CD14-positive monocyte (primary cell): ENCODE measurements around the gene CEP68. TPM values are rescaled to one million over a fixed set of nuclear protein-coding genes. Genes with fewer than 3 reads are reported as not detected.
A peak's percentile ranks its signal among the peaks of the same experiment; 100 is the strongest.

Source experiments
- DNase-seq, 3 donors: peaks; one replicate each; pipeline ENCODE4 v3.0.0-alpha.2; 2011 to 2022
- H2AFZ ChIP-seq: 2 replicates; pipeline ENCODE4 v1.6.0; 2012; ENCODE audit warnings: mild to moderate bottlenecking, low read depth, low read length, inconsistent platforms; ENCODE audit not compliant: insufficient read depth, poor library complexity, severe bottlenecking
- H3K27ac ChIP-seq, 2 donors: 1 replicate in 1 of 2; 2 replicates in 1 of 2; pipeline ENCODE4 v1.5.1; 2012 to 2013; ENCODE audit warnings: low read length in 2 of 2, control low read depth in 1 of 2, inconsistent platforms in 1 of 2, low read depth in 1 of 2, mild to moderate bottlenecking in 1 of 2
- H3K27me3 ChIP-seq, 2 donors: one replicate each; pipeline versions ENCODE4 v1.6.0 to v1.6.1; 2011 to 2013; ENCODE audit warnings: low read length in 2 of 2; ENCODE audit not compliant: control insufficient read depth in 2 of 2, insufficient read depth in 2 of 2
- H3K36me3 ChIP-seq, 2 donors: replicated peaks in 1 of 2; 1 replicate in 1 of 2; 2 replicates in 1 of 2; pipeline versions ENCODE4 v1.5.1 to v1.6.1; 2012 to 2013; ENCODE audit warnings: low read length in 2 of 2, control low read depth in 1 of 2, inconsistent platforms in 1 of 2, mild to moderate bottlenecking in 1 of 2; ENCODE audit not compliant: insufficient read depth in 2 of 2, control insufficient read depth in 1 of 2
- H3K4me1 ChIP-seq, 2 donors: 1 replicate in 1 of 2; 2 replicates in 1 of 2; pipeline versions ENCODE4 v1.5.1 to v1.6.1; 2012 to 2013; ENCODE audit warnings: low read length in 2 of 2, control low read depth in 1 of 2, inconsistent platforms in 1 of 2, mild to moderate bottlenecking in 1 of 2, moderate library complexity in 1 of 2; ENCODE audit not compliant: insufficient read depth in 2 of 2, control insufficient read depth in 1 of 2
- H3K4me2 ChIP-seq: replicated peaks from 2 replicates; pipeline ENCODE3; 2012; ENCODE audit warnings: low read length, moderate library complexity, mild to moderate bottlenecking; ENCODE audit not compliant: poor library complexity, severe bottlenecking; ENCODE audit errors: extremely low read depth
- H3K4me3 ChIP-seq, 3 experiments: fragments of 200-600 bp in 1 of 3; sonication (generic) in 1 of 3; replicated peaks in 1 of 3; 1 replicate in 2 of 3; 2 replicates in 1 of 3; pipeline ENCODE4 v1.5.1; 2011 to 2013; ENCODE audit warnings: low read length in 3 of 3, mild to moderate bottlenecking in 3 of 3, control low read depth in 2 of 3, low read depth in 2 of 3, inconsistent platforms in 1 of 3, moderate library complexity in 1 of 3
- H3K79me2 ChIP-seq: 2 replicates; pipeline ENCODE4 v1.6.0; 2012; ENCODE audit warnings: mild to moderate bottlenecking, control low read depth, inconsistent platforms, low read length, moderate library complexity; ENCODE audit not compliant: insufficient read depth
- H3K9ac ChIP-seq: 2 replicates; pipeline ENCODE4 v1.6.0; 2017; ENCODE audit warnings: low read length, mild to moderate bottlenecking; ENCODE audit not compliant: insufficient read depth, poor library complexity, severe bottlenecking
- H3K9me3 ChIP-seq, 2 donors: replicated peaks in 1 of 2; 1 replicate in 1 of 2; 2 replicates in 1 of 2; pipeline versions ENCODE4 v1.5.1 to v1.6.1; 2012 to 2013; ENCODE audit warnings: low read length in 2 of 2, control low read depth in 1 of 2; ENCODE audit not compliant: control insufficient read depth in 1 of 2, insufficient read depth in 1 of 2
- H4K20me1 ChIP-seq: 2 replicates; pipeline ENCODE4 v1.6.0; 2012; ENCODE audit warnings: mild to moderate bottlenecking, low read length, control low read depth, moderate library complexity; ENCODE audit not compliant: insufficient read depth
- H3K27ac Mint-ChIP-seq, 7 donors: one replicate each; pipeline ENCODE4 v1.8.0; 2020; ENCODE audit warnings: mild to moderate bottlenecking in 7 of 7, mixed read lengths in 7 of 7, moderate library complexity in 6 of 7, inconsistent platforms in 2 of 7
- H3K27me3 Mint-ChIP-seq, 3 donors: one replicate each; pipeline ENCODE4 v1.8.0; 2021 to 2022; ENCODE audit warnings: low read depth in 3 of 3, mild to moderate bottlenecking in 3 of 3, mixed read lengths in 3 of 3, moderate library complexity in 3 of 3, inconsistent platforms in 1 of 3
- H3K36me3 Mint-ChIP-seq, 2 donors: one replicate each; pipeline ENCODE4 v1.8.0; 2020; ENCODE audit warnings: mixed read lengths in 2 of 2, inconsistent platforms in 1 of 2, mild to moderate bottlenecking in 1 of 2
- H3K4me1 Mint-ChIP-seq: one replicate; pipeline ENCODE4 v1.8.0; 2020; ENCODE audit warnings: mild to moderate bottlenecking, mixed read lengths
- H3K4me3 Mint-ChIP-seq, 2 donors: one replicate each; pipeline ENCODE4 v1.8.0; 2020; ENCODE audit warnings: mild to moderate bottlenecking in 2 of 2, mixed read lengths in 2 of 2, moderate library complexity in 1 of 2
- H3K9me3 Mint-ChIP-seq, 7 donors: one replicate each; pipeline ENCODE4 v1.8.0; 2020 to 2022; ENCODE audit warnings: mixed read lengths in 7 of 7, mild to moderate bottlenecking in 6 of 7, moderate library complexity in 6 of 7, inconsistent platforms in 2 of 7
- CTCF ChIP-seq: fragments of 200-600 bp; IDR thresholded peaks from one replicate; pipeline ENCODE4 v1.8.0; 2022; ENCODE audit warnings: antibody characterized with exemption, mild to moderate bottlenecking
- WGBS: methylation state at CpG from one replicate; pipeline ENCODE4 v1.1.5; 2013; ENCODE audit warnings: missing lambda C conversion rate; ENCODE audit not compliant: insufficient coverage; 5-methylcytosine and 5-hydroxymethylcytosine counted together
- intact Hi-C, 2 donors: fragments of 100-400 bp; cut with micrococcal nuclease; formaldehyde crosslinking; loops; one replicate each; pipeline versions ENCODE4 v1.15.0 to v1.15.1; 2023
- polyA plus RNA-seq, 3 donors: library from polyadenylated mRNA; depleted of rRNA in 1 of 3; unstranded in 2 of 3; stranded (reverse) in 1 of 3; fragments of 300-500 nt in 2 of 3; fragments of >200 nt in 1 of 3; fragmentation: Illumina TruSeq in 2 of 3; gene quantifications; 1 replicate in 2 of 3; 2 replicates in 1 of 3; pipeline ENCODE4 v1.2.3, GENCODE V29; 2012 to 2021

Gene CEP68
- polyA plus RNA-seq, 3 donors = 2.5 to 6.5 (median 2.8) TPM

GRCh38 chr2:65027616-65028244, 28.5 kb upstream of the CEP68 start:
- H3K27ac ChIP-seq = peak overlapping the region in 1 of 2 donors; percentile 17
- 13% methylated on average over 3 of the region's 8 CpGs for WGBS
- no peak overlapping the region for H3K4me2 ChIP-seq
- H3K9me3 ChIP-seq = no peaks in the 10 kb centered on the region
- H3K36me3 Mint-ChIP-seq = peaks cover 11 to 15% of the 10 kb centered on the region in 2 donors
- H3K9ac ChIP-seq = no peak overlapping the region
- H3K36me3 ChIP-seq = peaks cover 3 to 14% of the 10 kb centered on the region in 2 donors
- H3K9me3 Mint-ChIP-seq = no peaks in the 10 kb centered on the region
- H3K79me2 ChIP-seq = peaks cover 6% of the 10 kb centered on the region
- DNase-seq = peak; percentile 25 to 52 (median 51)
- no peak overlapping the region for H3K4me3 ChIP-seq
- peaks cover 62% of the 10 kb centered on the region for H3K4me1 Mint-ChIP-seq
- H3K27me3 ChIP-seq = no peaks in the 10 kb centered on the region
- TF ChIP-seq CTCF = no peak
- H4K20me1 ChIP-seq = no peaks in the 10 kb centered on the region
- H3K27me3 Mint-ChIP-seq = no peaks in the 10 kb centered on the region
- no peak overlapping the region for H3K4me3 Mint-ChIP-seq
- intact Hi-C loops = no loop called here
- H3K4me1 ChIP-seq = peaks cover 65 to 68% of the 10 kb centered on the region in 2 donors
- H2AFZ ChIP-seq = peak overlapping the region; percentile 59
- peak overlapping the region in 4 of 7 donors; percentile 6 to 65 (median 29) for H3K27ac Mint-ChIP-seq

GRCh38 chr2:65030476-65031332, 25.5 kb upstream of the CEP68 start:
- intact Hi-C loops = no loop called here
- DNase-seq = no peak
- H3K36me3 ChIP-seq = no peaks in the 10 kb centered on the region
- H2AFZ ChIP-seq = peak overlapping the region; percentile 57
- Mint-ChIP-seq H3K4me3 (no peak overlapping the region), H3K27ac (peak overlapping the region in 1 of 7 donors; percentile 52), H3K9me3 (no peaks in the 10 kb centered on the region), H3K4me1 (peaks cover 52% of the 10 kb centered on the region), H3K27me3 (no peaks in the 10 kb centered on the region), H3K36me3 (peaks cover 0 to 8% of the 10 kb centered on the region in 2 donors)
- no peaks in the 10 kb centered on the region for H4K20me1 ChIP-seq
- no peak for TF ChIP-seq CTCF
- H3K27ac ChIP-seq = no peak overlapping the region
- H3K9me3 ChIP-seq = no peaks in the 10 kb centered on the region
- H3K4me3 ChIP-seq = peak overlapping the region in 1 of 3 experiments; percentile 8
- H3K9ac ChIP-seq = no peak overlapping the region
- 60% methylated on average over 2 of the region's 11 CpGs for WGBS
- H3K4me1 ChIP-seq = peaks cover 56 to 62% of the 10 kb centered on the region in 2 donors
- H3K27me3 ChIP-seq = no peaks in the 10 kb centered on the region
- H3K79me2 ChIP-seq = peaks cover 5% of the 10 kb centered on the region
- H3K4me2 ChIP-seq = peak overlapping the region; percentile 21
